ENCODE measurements around the gene ZNF384.
"Not testable (repeated sequence)": the region's sequence is repeated elsewhere in the genome, so short reads cannot be mapped to it uniquely, and the experiment has no call there.

The ZNF384 gene

GRCh38 chr12:6688999-6689882 is at the start of gene ZNF384:
TSS of gene ZNF384 (minus strand) at chr12:6689375. CDS start at chr12:6679520, 9,855 bp downstream.
- DNase-seq: peak; percentile 99

DNA sequence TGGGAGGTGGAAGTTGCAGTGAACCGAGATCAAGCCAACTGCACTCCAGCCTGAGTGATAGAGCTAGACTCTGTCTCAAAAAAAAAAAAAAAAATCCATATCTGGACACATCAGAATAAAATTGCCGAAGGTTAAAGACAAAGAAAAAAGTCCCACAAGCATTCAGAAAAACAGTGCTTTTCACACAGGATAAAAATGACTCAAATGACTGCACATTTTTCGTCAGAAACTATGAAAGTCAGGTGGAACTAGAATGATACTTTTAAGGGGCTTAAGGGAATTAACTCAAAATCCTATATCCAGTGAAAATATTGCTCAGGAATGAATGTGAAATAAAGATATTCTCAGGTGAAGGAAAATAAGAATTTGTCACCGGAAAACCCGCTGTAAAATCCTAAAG is 47.6 kb upstream of the ZNF384 start:
- no peak for DNase-seq

GRCh38 chr12:6735448-6736191 is 46.4 kb upstream of the ZNF384 start:
- peak; percentile 62 for DNase-seq

GRCh38 chr12:6734506-6735387 is 45.6 kb upstream of the ZNF384 start:
- no peak for DNase-seq

DNA sequence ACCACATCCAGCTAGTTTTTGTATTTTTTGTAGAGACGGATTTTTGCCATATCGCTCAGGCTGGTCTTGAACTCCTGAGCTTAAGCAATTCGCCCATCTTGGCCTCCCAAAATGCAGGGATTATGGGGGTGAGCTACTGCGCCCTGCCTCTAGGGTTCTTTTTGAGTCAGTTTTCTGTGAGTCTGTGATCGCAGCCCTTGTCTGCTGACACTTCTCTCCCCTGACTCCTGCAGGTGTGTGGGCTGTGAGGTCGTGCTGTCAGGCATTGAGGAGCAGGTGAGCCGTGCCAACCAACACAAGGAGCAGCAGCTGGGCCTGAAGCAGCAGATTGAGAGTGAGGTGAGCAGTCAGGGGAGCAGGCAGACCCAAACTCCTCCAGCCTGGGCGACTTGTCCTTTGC is 41.0 kb upstream of the ZNF384 start:
- no peak for DNase-seq

DNA sequence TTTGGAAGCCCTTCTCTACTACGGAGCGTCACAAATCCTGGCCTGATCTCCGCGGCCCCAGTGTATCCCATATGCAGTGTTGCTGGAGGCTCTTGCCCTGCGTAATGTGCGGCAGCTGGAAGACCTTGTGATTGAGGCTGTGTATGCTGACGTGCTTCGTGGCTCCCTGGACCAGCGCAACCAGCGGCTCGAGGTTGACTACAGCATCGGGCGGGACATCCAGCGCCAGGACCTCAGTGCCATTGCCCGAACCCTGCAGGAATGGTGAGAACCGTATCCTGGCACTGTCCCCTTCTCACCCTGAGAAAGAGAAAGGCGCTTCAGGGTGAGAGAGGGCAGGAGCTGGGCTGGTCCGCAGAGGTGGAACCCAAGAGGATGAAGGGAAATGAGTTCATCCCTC is 40.0 kb upstream of the ZNF384 start:
- DNase-seq: no peak

- DNase-seq: no peak
Observed at GRCh38 chr12:6725350-6725749, 36.2 kb upstream of the ZNF384 start.

- no peak for DNase-seq
Observed at GRCh38 chr12:6724409-6724797, 35.2 kb upstream of the ZNF384 start.

- DNase-seq: peak; percentile 99
Observed at GRCh38 chr12:6723607-6724408, 34.6 kb upstream of the ZNF384 start, which contains the start of gene COPS7A. TSS of gene COPS7A (plus strand) at chr12:6724046. CDS start at chr12:6724657, 611 bp downstream.

DNA sequence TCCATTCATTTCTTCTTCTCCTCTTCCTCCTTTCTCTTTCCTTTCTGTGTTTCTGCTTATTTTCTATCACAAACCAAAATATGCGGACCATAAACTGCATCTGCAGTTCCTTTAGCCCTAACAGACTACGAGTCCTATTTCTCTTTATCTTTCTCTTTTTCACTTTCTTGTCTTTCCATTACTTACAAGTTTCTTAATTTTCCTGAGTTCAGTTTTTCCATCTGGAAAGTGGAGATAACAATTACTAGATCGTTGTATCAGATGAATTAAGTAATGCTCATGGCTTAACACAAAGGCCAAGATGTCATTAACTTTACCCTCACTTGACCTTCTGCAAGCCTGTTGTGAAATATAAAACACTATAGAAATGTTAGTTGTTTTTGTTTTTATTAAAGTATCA is 33.7 kb upstream of the ZNF384 start:
- no peak for DNase-seq

DNA sequence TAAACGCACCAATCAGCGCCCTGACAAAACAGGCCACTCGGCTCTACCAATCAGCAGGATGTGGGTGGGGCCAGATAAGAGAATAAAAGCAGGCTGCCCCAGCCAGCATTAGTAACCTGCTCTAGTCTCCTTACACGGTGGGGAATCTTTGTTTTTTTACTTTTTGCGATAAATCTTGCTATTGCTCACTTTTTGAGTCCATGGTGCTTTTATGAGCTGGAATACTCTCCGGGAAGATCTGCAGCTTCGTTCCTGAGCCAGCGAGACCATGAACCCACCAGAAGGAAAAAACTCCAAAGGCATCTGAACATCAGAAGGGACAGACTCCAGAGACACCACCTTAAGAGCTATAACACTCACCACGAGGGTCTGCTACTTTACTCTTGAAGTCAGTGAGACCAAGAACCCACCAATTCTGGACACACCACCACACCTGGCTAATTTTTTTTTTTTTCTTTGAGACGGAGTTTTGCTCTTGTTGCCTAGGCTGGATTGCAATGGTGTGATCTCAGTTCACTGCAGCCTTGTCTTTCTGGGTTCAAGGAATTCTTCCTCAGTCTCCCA is 27.8 kb upstream of the ZNF384 start:
- no peak for DNase-seq

GRCh38 chr12:6716031-6716873 is 27.1 kb upstream of the ZNF384 start:
- DNase-seq: not testable (repeated sequence)

DNA sequence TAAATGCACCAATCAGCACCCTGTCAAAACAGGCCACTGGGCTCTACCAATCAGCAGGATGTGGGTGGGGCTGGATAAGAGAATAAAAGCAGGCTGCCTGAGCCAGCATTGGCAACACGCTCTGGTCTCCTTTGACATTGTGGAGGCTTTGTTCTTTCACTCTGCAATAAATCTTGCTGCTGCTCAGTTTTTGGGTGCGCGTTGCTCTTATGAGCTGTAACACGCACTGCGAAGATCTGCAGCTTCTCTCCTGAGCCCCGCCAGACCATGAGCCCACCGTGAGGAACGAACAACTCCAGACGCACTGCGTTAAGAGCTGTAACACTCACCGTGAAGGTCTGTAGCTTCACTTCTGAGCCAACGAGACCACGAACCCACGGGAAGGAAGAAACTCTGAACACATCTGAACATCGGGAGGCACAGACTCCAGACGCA is 19.8 kb upstream of the ZNF384 start:
- peak; percentile 14 for DNase-seq

GRCh38 chr12:6708351-6708750 is 19.2 kb upstream of the ZNF384 start:
- not testable (repeated sequence) for DNase-seq

- no peak for DNase-seq
Observed at GRCh38 chr12:6703631-6704030, 14.5 kb upstream of the ZNF384 start.

DNA sequence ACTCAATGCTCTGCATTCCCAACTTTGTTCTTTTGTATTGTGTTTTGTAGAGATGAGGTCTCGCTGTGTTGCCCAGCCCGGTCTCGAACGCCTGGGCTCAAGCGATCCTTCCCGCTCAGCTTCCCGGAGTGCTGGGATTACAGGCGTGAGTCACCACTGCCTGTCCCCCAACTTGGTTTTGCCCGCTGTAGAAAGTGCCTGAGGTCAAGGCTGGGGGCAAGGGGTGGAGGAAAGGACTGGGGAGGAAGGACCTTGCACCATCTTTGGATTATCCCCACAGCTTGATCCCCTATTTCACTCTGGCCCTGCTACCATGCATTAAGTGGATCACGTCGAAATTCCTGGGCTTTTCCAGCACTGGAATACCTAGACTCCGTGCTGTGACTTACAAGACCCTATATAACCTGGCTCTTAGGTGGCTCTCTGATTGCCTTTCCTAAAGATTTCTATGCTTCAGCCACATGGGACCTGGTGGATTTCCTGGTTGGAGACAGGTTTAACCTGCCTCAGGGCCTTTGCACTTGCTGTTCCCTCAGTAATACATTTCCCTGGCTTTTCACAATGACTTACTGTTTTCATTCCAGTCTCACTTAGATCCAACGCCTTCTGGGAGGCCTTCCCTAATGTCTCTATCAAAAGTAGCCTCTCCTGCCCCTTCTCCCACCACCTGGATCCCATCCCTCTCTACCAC is 12.0 kb upstream of the ZNF384 start:
- DNase-seq: no peak

DNA sequence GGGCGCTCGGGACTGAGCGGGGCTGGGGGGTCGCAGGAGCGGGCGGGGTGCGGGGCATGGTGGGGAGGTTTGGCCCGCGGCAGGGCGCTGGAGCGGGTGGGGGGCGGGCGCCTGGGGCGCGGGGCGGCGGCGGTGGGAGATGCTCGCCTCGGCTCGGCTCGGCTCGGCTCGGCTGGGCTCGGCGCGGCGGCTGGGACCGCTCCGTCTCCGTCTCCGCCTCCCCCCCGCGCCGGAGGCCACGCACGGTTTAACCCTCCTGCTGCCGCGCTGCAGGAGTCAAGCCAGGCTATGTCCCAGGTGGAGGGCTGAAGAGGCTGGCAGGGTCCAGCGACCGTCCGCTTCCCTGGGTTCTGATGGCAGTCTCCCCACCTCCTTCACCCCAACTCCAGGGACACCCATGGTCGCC is 11.5 kb upstream of the ZNF384 start, which contains the start of gene PIANP:
PIANP (minus strand) TSS at position 170 of the 406 bp plus-strand sequence. CDS start 2,754 bp downstream, outside the sequence.
- peak; percentile 49 for DNase-seq

GRCh38 chr12:6699989-6700645 is 10.9 kb upstream of the ZNF384 start:
- DNase-seq: no peak

- DNase-seq: no peak
Observed at GRCh38 chr12:6699259-6699988, 10.2 kb upstream of the ZNF384 start.
